ENCODE measurements around the gene PLCG2. TPM values are rescaled to one million over a fixed set of nuclear protein-coding genes. Genes with fewer than 3 reads are reported as not detected.

PLCG2 gene
- total and polyA plus RNA-seq, 9 donors, result 3.3 to 16.4 (median 5.6) TPM

DNA sequence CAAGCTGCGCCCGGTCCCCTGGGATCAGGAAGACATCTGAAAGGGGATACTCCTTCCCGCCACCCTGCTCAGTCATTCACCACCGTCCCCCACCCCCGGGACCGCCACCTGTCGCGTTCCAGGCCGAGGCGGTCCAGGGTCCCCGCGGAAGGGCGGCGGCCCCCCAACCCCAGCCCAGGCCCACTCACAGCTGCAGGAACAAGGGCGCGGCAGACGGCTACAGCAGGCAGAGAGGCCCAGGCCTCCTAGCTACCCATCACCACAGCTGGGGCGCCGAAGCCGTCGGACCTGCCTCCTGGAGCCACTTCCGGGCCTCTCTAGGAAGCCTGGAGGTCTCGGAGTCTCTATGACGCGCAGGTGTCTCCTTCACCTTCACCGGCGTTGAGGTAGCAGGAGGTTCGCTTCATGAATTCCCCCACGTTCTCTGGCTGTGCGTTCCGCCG is 232.1 kb downstream of the PLCG2 start, which contains the start of gene SDR42E1:
TSS of gene SDR42E1 (minus strand) at position 272 of the 443 bp plus-strand sequence. CDS start 10,612 bp downstream, outside the sequence.
- Histone ChIP-seq H3K36me3 (no peaks in the 10 kb centered on the region), H3K4me1 (ENCODE audit: insufficient read depth) (no peaks in the 10 kb centered on the region), H3K4me3 (peak within 1 kb of the TSS; percentile 45), H3K27me3 (no peaks in the 10 kb centered on the region), H3K9me3 (peaks cover 0 to 6% of the 10 kb centered on the region in 2 donors), H3K27ac (no peak within 1 kb of the TSS)
- TF ChIP-seq EP300 (IDR thresholded peaks at IDR 0.05) (no peak), POLR2A (IDR thresholded peaks at IDR 0.05) (no peak)
- TF ChIP-seq, protein P1, sequence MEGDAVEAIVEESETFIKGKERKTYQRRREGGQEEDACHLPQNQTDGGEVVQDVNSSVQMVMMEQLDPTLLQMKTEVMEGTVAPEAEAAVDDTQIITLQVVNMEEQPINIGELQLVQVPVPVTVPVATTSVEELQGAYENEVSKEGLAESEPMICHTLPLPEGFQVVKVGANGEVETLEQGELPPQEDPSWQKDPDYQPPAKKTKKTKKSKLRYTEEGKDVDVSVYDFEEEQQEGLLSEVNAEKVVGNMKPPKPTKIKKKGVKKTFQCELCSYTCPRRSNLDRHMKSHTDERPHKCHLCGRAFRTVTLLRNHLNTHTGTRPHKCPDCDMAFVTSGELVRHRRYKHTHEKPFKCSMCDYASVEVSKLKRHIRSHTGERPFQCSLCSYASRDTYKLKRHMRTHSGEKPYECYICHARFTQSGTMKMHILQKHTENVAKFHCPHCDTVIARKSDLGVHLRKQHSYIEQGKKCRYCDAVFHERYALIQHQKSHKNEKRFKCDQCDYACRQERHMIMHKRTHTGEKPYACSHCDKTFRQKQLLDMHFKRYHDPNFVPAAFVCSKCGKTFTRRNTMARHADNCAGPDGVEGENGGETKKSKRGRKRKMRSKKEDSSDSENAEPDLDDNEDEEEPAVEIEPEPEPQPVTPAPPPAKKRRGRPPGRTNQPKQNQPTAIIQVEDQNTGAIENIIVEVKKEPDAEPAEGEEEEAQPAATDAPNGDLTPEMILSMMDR (IDR thresholded peaks at IDR 0.05), result no peak
- DNase-seq, result peak in 1 of 5 donors; percentile 14
- 11 to 22% (median 14%) methylated on average over 30 to 32 of the region's 32 CpGs for WGBS, 3 donors
- intact Hi-C loops (cut with DNase I), result no loop called here

Other genes with a start within 250 kb of the PLCG2 start
- gene SDR42E1, start 232.2 kb downstream of the PLCG2 start, total RNA-seq, result 1 to 10 TPM in 1 of 7 donors, under 1 TPM in 6; 0.13 to 2.3 (median 0.67) TPM
- under 1 TPM; 0.15 to 0.88 TPM for gene SDR42E1, start 232.2 kb downstream of the PLCG2 start, polyA plus RNA-seq

Data from ovary (tissue), 9 donors.